Fibroblast of villous mesenchyme (primary cell): Measurements from ENCODE around the gene SLC38A2. TPM values are rescaled to one million over a fixed set of nuclear protein-coding genes. Genes with fewer than 3 reads are reported as not detected.
A peak's percentile ranks its signal among the peaks of the same experiment; 100 is the strongest.

Source experiments
- DNase-seq: peaks from one replicate; pipeline ENCODE4 v3.0.0-alpha.2; 2010; ENCODE audit warnings: low read depth
- H3K4me3 ChIP-seq: 2 replicates; pipeline ENCODE4 v1.5.1; 2011; ENCODE audit warnings: low read depth, mild to moderate bottlenecking, low read length
- CTCF ChIP-seq: IDR thresholded peaks from 2 replicates; pipeline ENCODE4 v1.5.1; 2012; ENCODE audit warnings: low read depth, mild to moderate bottlenecking, low read length; ENCODE audit not compliant: insufficient read depth
- total RNA-seq: library from RNA; depleted of rRNA; stranded (reverse); fragments of >200 nt; gene quantifications from 2 replicates; pipeline ENCODE4 v1.2.3, GENCODE V29; 2012

The SLC38A2 gene
- 914 and 1,547 TPM in 2 replicates for total RNA-seq

- no peak for TF ChIP-seq CTCF
- peak within 1 kb of the TSS; percentile 95 for H3K4me3 ChIP-seq
- DNase-seq: peak; percentile 95
These were observed at the start of gene SLC38A2 for GRCh38 chr12:46372544-46373300. SLC38A2 (minus strand) TSS chr12:46372773; CDS start chr12:46371293, 1,480 bp downstream.

- no peak for TF ChIP-seq CTCF
- no peak overlapping the region for H3K4me3 ChIP-seq
- no peak for DNase-seq
These were observed 47.1 kb upstream of the SLC38A2 start for GRCh38 chr12:46419675-46420074.

GRCh38 chr12:46415552-46415951, 43.0 kb upstream of the SLC38A2 start:
- H3K4me3 ChIP-seq: no peak overlapping the region
- no peak for DNase-seq
- TF ChIP-seq CTCF: no peak

- DNase-seq: no peak
- TF ChIP-seq CTCF: no peak
- H3K4me3 ChIP-seq: no peak overlapping the region
These were observed 42.2 kb upstream of the SLC38A2 start for GRCh38 chr12:46414591-46415268.

- DNase-seq: no peak
- H3K4me3 ChIP-seq: no peak overlapping the region
- TF ChIP-seq CTCF: no peak
These were observed 40.8 kb upstream of the SLC38A2 start for GRCh38 chr12:46413368-46413767.

- no peak overlapping the region for H3K4me3 ChIP-seq
- DNase-seq: no peak
- TF ChIP-seq CTCF: no peak
These were observed 40.3 kb upstream of the SLC38A2 start for GRCh38 chr12:46412857-46413256.
